Stomach (tissue), 4 donors: ENCODE data around the gene RNFT2.

Source experiments
- CTCF ChIP-seq, 7 experiments: fragments of 450-650 bp in 4 of 7; fragments of 200-600 bp in 3 of 7; sonication (generic) in 3 of 7; IDR thresholded peaks; one replicate each; pipeline ENCODE4 v1.5.1; 2016 to 2019; ENCODE audit warnings: antibody characterized with exemption in 7 of 7, control low read depth in 2 of 7, mild to moderate bottlenecking in 1 of 7
- EP300 ChIP-seq: sonication (generic); formaldehyde crosslinking; IDR thresholded peaks from one replicate; pipeline ENCODE4 v1.6.1; 2017; ENCODE audit warnings: antibody characterized with exemption
- POLR2A ChIP-seq, 4 donors: fragments of 450-650 bp; IDR thresholded peaks; one replicate each; pipeline ENCODE4 v1.6.1; 2016; ENCODE audit warnings: antibody characterized with exemption in 4 of 4, control low read depth in 2 of 4, mild to moderate bottlenecking in 1 of 4, moderate library complexity in 1 of 4
- POLR2AphosphoS5 ChIP-seq, 3 donors: sonication (generic); formaldehyde crosslinking; IDR thresholded peaks; one replicate each; pipeline ENCODE4 v1.6.1; 2016; ENCODE audit warnings: antibody characterized with exemption in 3 of 3

- TF ChIP-seq CTCF (IDR thresholded peaks at IDR 0.05) = no peak
- no peak for TF ChIP-seq POLR2A (IDR thresholded peaks at IDR 0.05)
- TF ChIP-seq POLR2AphosphoS5 (IDR thresholded peaks at IDR 0.05) = no peak
- TF ChIP-seq EP300 = no peak
These were observed 18.2 kb upstream of the RNFT2 start for GRCh38 chr12:116719731-116720528.
